Kidney epithelial cell (primary cell): ENCODE results near the gene CTNNBIP1. TPM values are rescaled to one million over a fixed set of nuclear protein-coding genes. Genes with fewer than 3 reads are reported as not detected.

Experiments used
- DNase-seq: peaks from one replicate; pipeline ENCODE4 v3.0.0-alpha.2; 2010; ENCODE audit warnings: low read depth
- H3K27me3 ChIP-seq: 2 replicates; pipeline ENCODE4 v1.6.0; 2011; ENCODE audit warnings: low read length; ENCODE audit not compliant: control insufficient read depth, insufficient read depth
- H3K36me3 ChIP-seq: 2 replicates; pipeline ENCODE4 v1.5.1; 2011; ENCODE audit warnings: low read length; ENCODE audit not compliant: control insufficient read depth, insufficient read depth
- H3K4me3 ChIP-seq: 2 replicates; pipeline ENCODE4 v1.5.1; 2011; ENCODE audit warnings: low read depth, mild to moderate bottlenecking, control low read depth, low read length
- CTCF ChIP-seq: IDR thresholded peaks from 2 replicates; pipeline ENCODE4 v1.5.1; 2011; ENCODE audit warnings: mild to moderate bottlenecking, moderate library complexity, low read length, control low read depth, inconsistent platforms; ENCODE audit not compliant: insufficient read depth, poor library complexity, severe bottlenecking
- total RNA-seq: library from RNA; depleted of rRNA; stranded (reverse); fragments of >200 nt; gene quantifications from 2 replicates; pipeline ENCODE4 v1.2.3, GENCODE V29; 2015

The CTNNBIP1 gene
- total RNA-seq, 1 donor from 2014 or later = 27.4 TPM

GRCh38 chr1:9869831-9870251 lies 40.2 kb downstream of the CTNNBIP1 start:
- no peak for TF ChIP-seq CTCF
- no peak overlapping the region for H3K4me3 ChIP-seq
- no peaks in the 10 kb centered on the region for H3K27me3 ChIP-seq
- DNase-seq = no peak
- H3K36me3 ChIP-seq = peaks cover 2% of the 10 kb centered on the region

GRCh38 chr1:9868244-9868590 lies 41.9 kb downstream of the CTNNBIP1 start:
- H3K4me3 ChIP-seq = no peak overlapping the region
- no peak for DNase-seq
- no peak for TF ChIP-seq CTCF
- H3K27me3 ChIP-seq = no peaks in the 10 kb centered on the region
- peaks cover 3% of the 10 kb centered on the region for H3K36me3 ChIP-seq

GRCh38 chr1:9867408-9868243 lies 42.4 kb downstream of the CTNNBIP1 start:
- Histone ChIP-seq H3K4me3 (no peak overlapping the region), H3K27me3 (no peaks in the 10 kb centered on the region), H3K36me3 (peaks cover 3% of the 10 kb centered on the region)
- DNase-seq = no peak
- TF ChIP-seq CTCF = peak; percentile 98

GRCh38 chr1:9866836-9867235 lies 43.2 kb downstream of the CTNNBIP1 start:
- Histone ChIP-seq H3K27me3 (no peaks in the 10 kb centered on the region), H3K4me3 (no peak overlapping the region), H3K36me3 (peaks cover 3% of the 10 kb centered on the region)
- DNase-seq = no peak
- TF ChIP-seq CTCF = no peak

GRCh38 chr1:9865724-9866123 lies 44.3 kb downstream of the CTNNBIP1 start:
- TF ChIP-seq CTCF = no peak

GRCh38 chr1:9863371-9863770 lies 46.7 kb downstream of the CTNNBIP1 start:
- peaks cover 4% of the 10 kb centered on the region for H3K36me3 ChIP-seq
- H3K4me3 ChIP-seq = no peak overlapping the region
- TF ChIP-seq CTCF = no peak
- H3K27me3 ChIP-seq = no peaks in the 10 kb centered on the region
- no peak for DNase-seq

More at GRCh38 chr1:9865724-9866123, 44.3 kb downstream of the CTNNBIP1 start:
- DNase-seq = no peak
- Histone ChIP-seq H3K4me3 (no peak overlapping the region), H3K27me3 (no peaks in the 10 kb centered on the region), H3K36me3 (peaks cover 3% of the 10 kb centered on the region)
